ENCODE data around the gene FDPS. TPM values are rescaled to one million over a fixed set of nuclear protein-coding genes. Genes with fewer than 3 reads are reported as not detected.
A peak's percentile ranks its signal among the peaks of the same experiment; 100 is the strongest.

The FDPS gene
- 100 to 1,000 TPM; 270 to 271 TPM for total RNA-seq

GRCh38 chr1:155308493-155309422, at the start of gene FDPS:
Gene FDPS (plus strand): TSS chr1:155308866. CDS start chr1:155309790, 924 bp downstream.
- peaks cover 40% of the 10 kb centered on the region for H3K36me3 Mint-ChIP-seq (ENCODE audit: low read depth)
- ChIA-PET CTCF (interaction anchor here (0.6 to 7.2 kb wide), 7 partner anchors 14 to 291 kb away, joined by 3 to 81 read pairs (median 5); partner anchors contain the start of genes RUSC1, SCAMP3 and TRIM46), POLR2A (interaction anchor here (0.6 to 1.9 kb wide), 8 partner anchors 12 to 80 kb away, joined by 3 to 14 read pairs (median 4); partner anchors contain the start of genes CLK2 and RUSC1)
- peak within 1 kb of the TSS; percentile 93 for H3K27ac Mint-ChIP-seq
- H3K4me3 Mint-ChIP-seq = peak within 1 kb of the TSS; percentile 98
- H3K27me3 Mint-ChIP-seq (ENCODE audit: low read depth) = no peaks in the 10 kb centered on the region
- no peaks in the 10 kb centered on the region for H3K9me3 Mint-ChIP-seq (ENCODE audit: insufficient read depth)
- peak; percentile 99 for ATAC-seq
- DNase-seq = peak; percentile 99
- peaks cover 42% of the 10 kb centered on the region for H3K4me1 Mint-ChIP-seq (ENCODE audit: low read depth)

DNA sequence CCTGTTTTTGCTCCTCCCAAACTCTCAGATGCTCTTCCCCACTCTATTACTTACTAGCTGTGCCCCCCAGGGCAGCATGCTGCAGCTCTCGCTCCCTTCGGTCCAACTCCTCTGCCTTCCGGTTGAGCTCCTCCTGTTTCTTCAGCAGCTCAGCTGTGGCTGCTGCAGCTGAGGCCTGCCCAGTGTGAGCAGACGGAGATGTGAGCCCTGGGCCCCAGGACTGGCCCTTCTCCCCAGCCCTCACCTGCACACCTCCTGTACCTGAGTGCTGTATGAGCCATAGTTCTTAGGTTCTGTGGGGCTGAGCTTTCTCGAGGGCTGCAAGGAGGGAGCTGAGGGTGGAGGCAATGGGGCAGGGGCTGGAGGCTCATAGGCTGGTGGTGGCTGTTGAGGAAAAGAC, 48.4 kb upstream of the FDPS start:
- CTCF ChIA-PET = interaction anchor here (1.0 to 4.4 kb wide), 3 partner anchors 9 to 63 kb away, joined by 3 to 120 read pairs (median 4); no protein-coding TSS in a partner anchor
- Mint-ChIP-seq H3K27me3 (ENCODE audit: low read depth) (no peaks in the 10 kb centered on the region), H3K4me1 (ENCODE audit: low read depth) (peaks cover 46% of the 10 kb centered on the region), H3K27ac (peak overlapping the region; percentile 26), H3K36me3 (ENCODE audit: low read depth) (peaks cover 65% of the 10 kb centered on the region), H3K9me3 (ENCODE audit: insufficient read depth) (no peaks in the 10 kb centered on the region), H3K4me3 (peak overlapping the region; percentile 98)
- POLR2A ChIA-PET = interaction anchor here (0.8 kb wide), 1 partner anchor 63 kb away, joined by 3 read pairs; no protein-coding TSS in a partner anchor
- no peak for ATAC-seq
- DNase-seq = no peak

DNA sequence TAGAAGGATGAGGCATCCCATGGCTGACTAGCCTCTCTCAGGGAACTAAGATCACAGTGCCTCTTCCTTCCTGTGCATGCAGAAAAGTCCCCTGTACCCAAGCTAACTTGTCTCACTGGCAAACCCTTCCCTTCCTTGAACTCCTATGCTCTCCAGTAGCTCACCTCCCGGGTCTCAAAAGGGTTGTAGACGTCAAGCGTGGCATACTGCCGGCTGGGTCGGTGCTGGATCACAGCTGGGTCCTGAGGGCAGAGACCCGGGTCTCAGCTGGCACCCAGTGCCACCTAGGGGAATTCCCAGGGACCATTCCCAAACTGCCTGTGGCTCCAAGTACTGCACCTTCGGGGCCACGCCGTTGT, 47.2 kb upstream of the FDPS start:
- Mint-ChIP-seq H3K9me3 (ENCODE audit: insufficient read depth) (no peaks in the 10 kb centered on the region), H3K27me3 (ENCODE audit: low read depth) (no peaks in the 10 kb centered on the region), H3K27ac (peak overlapping the region; percentile 93), H3K4me1 (ENCODE audit: low read depth) (peaks cover 42% of the 10 kb centered on the region), H3K4me3 (peak overlapping the region; percentile 98), H3K36me3 (ENCODE audit: low read depth) (peaks cover 73% of the 10 kb centered on the region)
- ChIA-PET CTCF (interaction anchor here (0.8 to 4.4 kb wide), 10 partner anchors 11 to 715 kb away, joined by 3 to 120 read pairs (median 4); partner anchors contain the start of genes CLK2, FDPS and KRTCAP2), POLR2A (interaction anchor here (1.0 to 1.9 kb wide), 7 partner anchors 9 to 67 kb away, joined by 3 to 21 read pairs (median 6); partner anchors contain the start of gene CLK2)
- DNase-seq (peak; percentile 46), ATAC-seq (peak; percentile 31)

DNA sequence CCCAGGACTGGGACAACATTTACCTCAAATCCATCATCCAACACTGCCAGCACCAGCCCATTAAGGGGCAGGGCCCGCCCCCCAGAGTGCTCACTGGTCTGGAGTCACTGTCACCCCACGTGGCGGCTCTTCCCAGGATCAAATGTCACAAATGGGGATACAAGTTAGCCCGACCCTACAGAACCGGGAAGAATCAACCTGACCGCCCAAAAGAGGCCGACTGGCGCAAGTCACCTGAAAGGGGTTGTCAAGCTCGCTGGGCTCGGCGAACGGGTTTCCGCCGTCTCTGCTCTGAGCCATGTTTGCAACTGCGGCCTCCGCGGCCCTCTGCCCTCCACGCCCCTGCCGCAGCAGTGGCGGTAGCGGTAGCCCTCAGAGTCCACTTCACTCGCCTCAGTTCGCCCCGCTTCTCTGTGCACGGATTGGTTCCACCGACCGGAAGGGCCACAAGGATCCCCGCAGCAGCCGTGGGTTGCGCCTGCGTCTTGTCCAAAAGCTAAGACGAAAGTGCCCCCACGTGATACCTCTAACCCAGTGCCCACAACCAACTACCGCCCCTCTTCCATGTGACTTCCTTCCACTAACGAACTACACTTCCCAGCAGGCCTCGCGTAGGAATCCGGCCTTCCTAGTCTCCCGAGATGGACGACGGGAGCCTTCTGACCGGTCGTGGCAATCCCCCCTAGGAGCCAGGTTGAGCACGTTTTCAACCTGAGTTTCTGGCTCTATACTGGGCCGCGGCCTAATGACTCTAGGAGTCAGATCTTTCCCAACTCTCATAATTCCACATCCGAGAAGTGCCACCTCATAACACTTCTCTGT, 46.6 kb upstream of the FDPS start, which contains the start of gene SCAMP3:
SCAMP3 (minus strand) TSS at position 509 of the 822 bp plus-strand sequence; CDS start at position 300, 209 bp downstream.
- H3K4me3 Mint-ChIP-seq = peak within 1 kb of the TSS; percentile 98
- POLR2A ChIA-PET = interaction anchor here (1.0 to 1.9 kb wide), 7 partner anchors 8 to 68 kb away, joined by 3 to 21 read pairs (median 6); partner anchors contain the start of gene CLK2
- H3K9me3 Mint-ChIP-seq (ENCODE audit: insufficient read depth) = no peaks in the 10 kb centered on the region
- CTCF ChIA-PET = interaction anchor here (0.8 to 4.4 kb wide), 9 partner anchors 11 to 715 kb away, joined by 3 to 120 read pairs (median 5); partner anchors contain the start of genes CLK2, FDPS and KRTCAP2
- no peaks in the 10 kb centered on the region for H3K27me3 Mint-ChIP-seq (ENCODE audit: low read depth)
- peaks cover 42% of the 10 kb centered on the region for H3K4me1 Mint-ChIP-seq (ENCODE audit: low read depth)
- peak; percentile 95 for ATAC-seq
- peaks cover 73% of the 10 kb centered on the region for H3K36me3 Mint-ChIP-seq (ENCODE audit: low read depth)
- H3K27ac Mint-ChIP-seq = peak within 1 kb of the TSS; percentile 93
- DNase-seq = peak; percentile 94

- CTCF ChIA-PET = interaction anchor here (0.8 to 5.5 kb wide), 2 partner anchors 11 to 61 kb away, joined by 3 to 59 read pairs; no protein-coding TSS in a partner anchor
- Mint-ChIP-seq H3K36me3 (ENCODE audit: low read depth) (peaks cover 77% of the 10 kb centered on the region), H3K9me3 (ENCODE audit: insufficient read depth) (no peaks in the 10 kb centered on the region), H3K27me3 (ENCODE audit: low read depth) (no peaks in the 10 kb centered on the region), H3K4me3 (peak overlapping the region; percentile 98), H3K27ac (peak overlapping the region; percentile 93), H3K4me1 (ENCODE audit: low read depth) (peaks cover 42% of the 10 kb centered on the region)
- DNase-seq (no peak), ATAC-seq (no peak)
- POLR2A ChIA-PET = interaction anchor here (0.8 to 1.8 kb wide), 2 partner anchors 10 to 45 kb away, joined by 3 to 10 read pairs; partner anchors contain the start of genes CLK2 and FDPS
Observed at GRCh38 chr1:155263067-155263466, 45.6 kb upstream of the FDPS start.

DNA sequence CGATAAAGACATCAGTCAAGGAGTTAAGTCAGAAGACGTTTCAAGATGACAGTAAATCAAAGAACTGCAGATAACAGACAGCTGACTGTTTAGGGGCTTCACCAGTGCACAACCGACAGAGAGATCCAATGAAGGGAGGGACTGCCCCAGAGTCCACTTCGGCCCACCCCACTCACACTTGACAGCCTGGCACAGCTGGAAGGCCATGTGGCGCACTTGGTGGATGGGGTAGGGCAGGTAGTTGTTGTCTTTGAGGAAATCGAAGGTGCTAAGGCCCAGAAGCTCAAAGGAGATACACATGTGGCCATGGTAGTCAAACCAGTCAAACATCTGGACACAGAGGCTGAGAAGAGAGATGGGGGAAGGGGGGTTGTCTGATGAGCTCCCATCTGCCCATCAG, 42.1 kb upstream of the FDPS start:
- H3K27ac Mint-ChIP-seq = no peak overlapping the region
- CTCF ChIA-PET = interaction anchor here (0.9 to 5.5 kb wide), 5 partner anchors 12 to 182 kb away, joined by 3 to 59 read pairs (median 4); partner anchors contain the start of gene THBS3
- H3K4me1 Mint-ChIP-seq (ENCODE audit: low read depth) = peaks cover 42% of the 10 kb centered on the region
- H3K27me3 Mint-ChIP-seq (ENCODE audit: low read depth) = no peaks in the 10 kb centered on the region
- ATAC-seq (no peak), DNase-seq (no peak)
- no peaks in the 10 kb centered on the region for H3K9me3 Mint-ChIP-seq (ENCODE audit: insufficient read depth)
- H3K36me3 Mint-ChIP-seq (ENCODE audit: low read depth) = peaks cover 89% of the 10 kb centered on the region
- POLR2A ChIA-PET = interaction anchor here (1.3 to 1.5 kb wide), 2 partner anchors 11 to 22 kb away, joined by 6 to 8 read pairs; partner anchors contain the start of gene ENTREP3
- no peak overlapping the region for H3K4me3 Mint-ChIP-seq

DNA sequence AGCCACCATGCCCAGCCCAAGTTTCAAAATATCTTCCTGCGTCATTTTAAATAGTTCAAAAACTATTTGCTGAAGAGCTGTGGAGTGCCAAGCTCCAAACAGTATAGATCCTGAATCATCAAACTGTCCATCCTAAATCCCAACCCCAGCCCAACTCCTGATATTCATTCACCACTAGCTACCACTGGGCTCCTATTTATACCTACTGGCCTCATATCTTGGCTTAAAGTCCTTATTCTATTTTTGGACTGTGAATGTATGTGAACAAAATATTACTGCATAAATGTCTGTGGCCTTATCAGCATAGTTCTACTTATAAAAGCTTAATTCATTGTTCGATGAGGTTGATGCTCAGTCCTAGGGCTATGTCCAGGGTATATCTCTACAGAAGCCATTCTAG, 41.3 kb upstream of the FDPS start:
- CTCF ChIA-PET = interaction anchor here (1.4 to 5.5 kb wide), 2 partner anchors 11 to 15 kb away, joined by 3 to 59 read pairs; no protein-coding TSS in a partner anchor
- Mint-ChIP-seq H3K9me3 (ENCODE audit: insufficient read depth) (no peaks in the 10 kb centered on the region), H3K27me3 (ENCODE audit: low read depth) (no peaks in the 10 kb centered on the region), H3K4me1 (ENCODE audit: low read depth) (peaks cover 43% of the 10 kb centered on the region), H3K36me3 (ENCODE audit: low read depth) (peaks cover 87% of the 10 kb centered on the region), H3K4me3 (no peak overlapping the region), H3K27ac (no peak overlapping the region)
- no peak for DNase-seq
- POLR2A ChIA-PET = interaction anchor here (1.3 kb wide), 1 partner anchor 23 kb away, joined by 8 read pairs; no protein-coding TSS in a partner anchor
- ATAC-seq = no peak

DNA sequence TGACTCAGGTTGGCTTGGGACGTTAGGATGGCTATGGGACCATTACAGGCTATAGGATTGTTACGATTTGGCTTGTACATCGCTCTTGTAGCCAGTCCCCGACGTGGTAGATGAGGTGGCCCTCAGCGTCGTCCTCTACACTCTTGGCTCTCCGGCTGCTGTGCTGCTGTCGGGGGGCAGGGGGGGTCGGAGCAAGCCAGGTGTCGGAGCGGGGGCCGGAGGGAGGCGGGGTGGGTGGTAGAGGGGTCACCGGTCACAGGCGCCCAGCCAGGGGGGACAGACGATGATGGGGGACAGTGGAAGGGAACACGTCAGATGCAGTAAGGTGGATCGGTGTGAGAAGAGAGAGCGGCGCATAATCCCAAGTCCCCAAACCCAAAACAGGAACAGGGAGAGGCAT, 40.0 kb upstream of the FDPS start:
- Mint-ChIP-seq H3K36me3 (ENCODE audit: low read depth) (peaks cover 81% of the 10 kb centered on the region), H3K27ac (no peak overlapping the region), H3K27me3 (ENCODE audit: low read depth) (no peaks in the 10 kb centered on the region), H3K4me3 (no peak overlapping the region), H3K4me1 (ENCODE audit: low read depth) (peaks cover 35% of the 10 kb centered on the region), H3K9me3 (ENCODE audit: insufficient read depth) (no peaks in the 10 kb centered on the region)
- CTCF ChIA-PET = interaction anchor here (1.7 kb wide), 1 partner anchor 13 kb away, joined by 3 read pairs; no protein-coding TSS in a partner anchor
- DNase-seq = no peak
- POLR2A ChIA-PET = no interaction called here
- ATAC-seq = no peak

GRCh38 chr1:155269381-155269780, 39.3 kb upstream of the FDPS start:
- ChIA-PET CTCF (interaction anchor here (1.7 to 6.1 kb wide), 2 partner anchors 13 to 18 kb away, joined by 3 to 52 read pairs; no protein-coding TSS in a partner anchor), POLR2A (no interaction called here)
- H3K4me3 Mint-ChIP-seq = no peak overlapping the region
- H3K4me1 Mint-ChIP-seq (ENCODE audit: low read depth) = peaks cover 33% of the 10 kb centered on the region
- H3K27ac Mint-ChIP-seq = no peak overlapping the region
- H3K9me3 Mint-ChIP-seq (ENCODE audit: insufficient read depth) = no peaks in the 10 kb centered on the region
- ATAC-seq = no peak
- H3K36me3 Mint-ChIP-seq (ENCODE audit: low read depth) = peaks cover 73% of the 10 kb centered on the region
- H3K27me3 Mint-ChIP-seq (ENCODE audit: low read depth) = no peaks in the 10 kb centered on the region
- DNase-seq = no peak

GRCh38 chr1:155272466-155273342, 36.0 kb upstream of the FDPS start:
- ATAC-seq (peak; percentile 44), DNase-seq (no peak)
- POLR2A ChIA-PET = interaction anchor here (0.5 to 3.1 kb wide), 15 partner anchors 9 to 302 kb away, joined by 3 to 21 read pairs (median 4); partner anchors contain the start of genes ENTREP3, FDPS, RUSC1 and SCAMP3
- H3K27me3 Mint-ChIP-seq (ENCODE audit: low read depth) = no peaks in the 10 kb centered on the region
- no peaks in the 10 kb centered on the region for H3K9me3 Mint-ChIP-seq (ENCODE audit: insufficient read depth)
- H3K4me3 Mint-ChIP-seq = peak overlapping the region; percentile 91
- peak overlapping the region; percentile 96 for H3K27ac Mint-ChIP-seq
- H3K4me1 Mint-ChIP-seq (ENCODE audit: low read depth) = peaks cover 45% of the 10 kb centered on the region
- peaks cover 44% of the 10 kb centered on the region for H3K36me3 Mint-ChIP-seq (ENCODE audit: low read depth)
- CTCF ChIA-PET = interaction anchor here (0.9 to 6.1 kb wide), 8 partner anchors 11 to 188 kb away, joined by 3 to 52 read pairs (median 4); partner anchors contain the start of genes ENTREP3, RUSC1 and SCAMP3

All from activated CD8-positive, alpha-beta T cell treated with anti-CD3 and anti-CD28 coated beads, Interleukin-2, amount 10 ng/mL, durations not matched to agents 7 days and 5 days (primary cell).